ENCODE data around the gene CHTF18.

DNA sequence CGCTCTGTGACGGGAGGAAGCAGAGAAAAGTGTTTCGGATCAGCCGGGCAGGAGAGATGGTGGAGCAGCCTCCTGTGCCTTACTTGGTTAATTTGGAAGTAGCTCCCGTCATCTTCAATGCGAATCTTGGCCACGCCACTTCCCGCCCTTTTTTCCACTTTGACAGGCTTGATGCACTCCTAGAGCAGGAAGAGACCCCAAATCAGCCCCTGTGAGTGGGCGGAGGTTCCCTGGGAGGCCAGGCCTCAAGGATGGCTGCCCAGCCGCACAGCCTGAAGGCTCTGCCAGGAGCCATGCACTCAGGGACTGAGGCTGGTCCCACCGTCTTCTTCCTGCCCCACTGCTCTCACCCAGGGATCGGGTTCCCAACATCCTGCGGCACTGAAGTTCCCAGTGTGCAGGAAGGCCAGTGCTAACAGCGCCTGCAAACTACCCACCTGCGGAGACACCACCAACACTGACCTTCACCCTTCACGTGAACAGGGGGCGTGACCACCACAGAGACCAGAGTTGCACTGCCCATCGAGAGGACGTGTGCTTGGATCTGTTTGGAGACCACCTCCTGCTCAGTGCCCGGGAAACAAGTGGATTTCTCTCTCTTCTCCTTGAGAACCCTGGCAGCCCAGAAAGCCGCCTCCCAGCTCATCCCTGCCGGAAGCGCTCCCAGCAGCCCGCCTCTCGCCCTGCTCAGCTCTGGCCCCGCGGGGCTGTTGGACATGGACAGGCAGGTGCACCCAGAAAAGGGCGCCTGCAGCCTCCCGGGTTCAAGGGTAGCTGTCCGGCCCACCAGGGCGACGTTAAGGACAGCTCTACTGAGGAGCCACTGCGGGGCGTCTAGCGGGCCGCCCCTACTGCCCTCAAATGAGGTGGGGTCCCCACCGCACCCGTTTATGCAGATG lies 48.6 kb upstream of the CHTF18 start:
- TF ChIP-seq, protein P1, sequence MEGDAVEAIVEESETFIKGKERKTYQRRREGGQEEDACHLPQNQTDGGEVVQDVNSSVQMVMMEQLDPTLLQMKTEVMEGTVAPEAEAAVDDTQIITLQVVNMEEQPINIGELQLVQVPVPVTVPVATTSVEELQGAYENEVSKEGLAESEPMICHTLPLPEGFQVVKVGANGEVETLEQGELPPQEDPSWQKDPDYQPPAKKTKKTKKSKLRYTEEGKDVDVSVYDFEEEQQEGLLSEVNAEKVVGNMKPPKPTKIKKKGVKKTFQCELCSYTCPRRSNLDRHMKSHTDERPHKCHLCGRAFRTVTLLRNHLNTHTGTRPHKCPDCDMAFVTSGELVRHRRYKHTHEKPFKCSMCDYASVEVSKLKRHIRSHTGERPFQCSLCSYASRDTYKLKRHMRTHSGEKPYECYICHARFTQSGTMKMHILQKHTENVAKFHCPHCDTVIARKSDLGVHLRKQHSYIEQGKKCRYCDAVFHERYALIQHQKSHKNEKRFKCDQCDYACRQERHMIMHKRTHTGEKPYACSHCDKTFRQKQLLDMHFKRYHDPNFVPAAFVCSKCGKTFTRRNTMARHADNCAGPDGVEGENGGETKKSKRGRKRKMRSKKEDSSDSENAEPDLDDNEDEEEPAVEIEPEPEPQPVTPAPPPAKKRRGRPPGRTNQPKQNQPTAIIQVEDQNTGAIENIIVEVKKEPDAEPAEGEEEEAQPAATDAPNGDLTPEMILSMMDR (IDR thresholded peaks at IDR 0.05; ENCODE audit: extremely low read depth in 1 of 2, insufficient read depth in 1 of 2, low read depth in 1 of 2, low read length in 2 of 2) = no peak
- TF ChIP-seq, protein P2, sequence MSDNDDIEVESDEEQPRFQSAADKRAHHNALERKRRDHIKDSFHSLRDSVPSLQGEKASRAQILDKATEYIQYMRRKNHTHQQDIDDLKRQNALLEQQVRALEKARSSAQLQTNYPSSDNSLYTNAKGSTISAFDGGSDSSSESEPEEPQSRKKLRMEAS (IDR thresholded peaks at IDR 0.05; ENCODE audit: insufficient read depth, insufficient read length) = no peak
- TF ChIP-seq MYC (IDR thresholded peaks at IDR 0.05; ENCODE audit: low read depth, low read length) = no peak
- no peak for TF ChIP-seq POLR2A (IDR thresholded peaks at IDR 0.05; ENCODE audit: low read depth, low read length)

Measured in endothelial cell of umbilical vein (primary cell).